HG03280 (cell line): ENCODE results near the gene INSR.
"Not testable (repeated sequence)": the region's sequence is repeated elsewhere in the genome, so short reads cannot be mapped to it uniquely, and the experiment has no call there.

Experiments
- ATAC-seq: cut with Tn5 transposase; IDR thresholded peaks from one replicate; pipeline ENCODE4 v1.9.1; 2021; ENCODE audit warnings: mild to moderate bottlenecking, moderate library complexity; ENCODE audit not compliant: unreplicated experiment

INSR gene

GRCh38 chr19:7225741-7226140 lies 68.5 kb downstream of the INSR start:
- no peak for ATAC-seq

- no peak for ATAC-seq
Observed at GRCh38 chr19:7224995-7225394, 69.2 kb downstream of the INSR start.

GRCh38 chr19:7224209-7224686 lies 70.0 kb downstream of the INSR start:
- no peak for ATAC-seq

GRCh38 chr19:7223429-7223828 lies 70.8 kb downstream of the INSR start:
- ATAC-seq, result no peak

- ATAC-seq, result no peak
Observed at GRCh38 chr19:7219056-7219455, 75.2 kb downstream of the INSR start.

GRCh38 chr19:7217861-7218260 lies 76.4 kb downstream of the INSR start:
- no peak for ATAC-seq

- no peak for ATAC-seq
Observed at GRCh38 chr19:7216373-7216902, 77.8 kb downstream of the INSR start.

GRCh38 chr19:7215176-7215575 lies 79.0 kb downstream of the INSR start:
- ATAC-seq, result no peak

- ATAC-seq, result no peak
Observed at GRCh38 chr19:7214324-7215089, 79.7 kb downstream of the INSR start.

- ATAC-seq, result no peak
Observed at GRCh38 chr19:7213628-7214323, 80.4 kb downstream of the INSR start.

- ATAC-seq, result no peak
Observed at GRCh38 chr19:7211191-7211951, 82.8 kb downstream of the INSR start.

- ATAC-seq, result no peak
Observed at GRCh38 chr19:7210359-7210758, 83.9 kb downstream of the INSR start.

GRCh38 chr19:7209597-7210325 lies 84.5 kb downstream of the INSR start:
- ATAC-seq, result not testable (repeated sequence)

GRCh38 chr19:7209036-7209435 lies 85.2 kb downstream of the INSR start:
- not testable (repeated sequence) for ATAC-seq

- no peak for ATAC-seq
Observed at GRCh38 chr19:7203332-7203731, 90.9 kb downstream of the INSR start.

GRCh38 chr19:7202888-7203287 lies 91.3 kb downstream of the INSR start:
- ATAC-seq, result no peak

GRCh38 chr19:7200736-7201135 lies 93.5 kb downstream of the INSR start:
- ATAC-seq, result no peak

- no peak for ATAC-seq
Observed at GRCh38 chr19:7199613-7200533, 94.3 kb downstream of the INSR start.
